ENCODE results near the gene ARID3A. TPM values are rescaled to one million over a fixed set of nuclear protein-coding genes. Genes with fewer than 3 reads are reported as not detected.
"Not testable (repeated sequence)": the region's sequence is repeated elsewhere in the genome, so short reads cannot be mapped to it uniquely, and the experiment has no call there.

The ARID3A gene
- total RNA-seq, 1 donor from 2014 or later = 83.0 TPM

GRCh38 chr19:954272-954671 lies 28.4 kb downstream of the ARID3A start:
- DNase-seq (ENCODE audit: extremely low spot score, unreplicated experiment) = no peak
- Mint-ChIP-seq H3K4me3 (peak overlapping the region; percentile 76), H3K36me3 (peaks cover 3% of the 10 kb centered on the region), H3K9me3 (no peaks in the 10 kb centered on the region), H3K27ac (peak overlapping the region; percentile 93), H3K4me1 (ENCODE audit: unreplicated experiment) (peaks cover 16% of the 10 kb centered on the region), H3K27me3 (no peaks in the 10 kb centered on the region)
- TF ChIP-seq CTCF (conservative IDR thresholded peaks at IDR 0.05) = no peak

GRCh38 chr19:954672-955494 lies 29.0 kb downstream of the ARID3A start:
- peak overlapping the region; percentile 76 for H3K4me3 Mint-ChIP-seq
- H3K4me1 Mint-ChIP-seq (ENCODE audit: unreplicated experiment) = peaks cover 21% of the 10 kb centered on the region
- peaks cover 7% of the 10 kb centered on the region for H3K36me3 Mint-ChIP-seq
- no peak for DNase-seq (ENCODE audit: extremely low spot score, unreplicated experiment)
- no peaks in the 10 kb centered on the region for H3K9me3 Mint-ChIP-seq
- peak overlapping the region; percentile 93 for H3K27ac Mint-ChIP-seq
- TF ChIP-seq CTCF (conservative IDR thresholded peaks at IDR 0.05) = no peak
- no peaks in the 10 kb centered on the region for H3K27me3 Mint-ChIP-seq

- peak overlapping the region; percentile 90 for H3K27ac Mint-ChIP-seq
- no peaks in the 10 kb centered on the region for H3K27me3 Mint-ChIP-seq
- H3K9me3 Mint-ChIP-seq = no peaks in the 10 kb centered on the region
- DNase-seq (ENCODE audit: extremely low spot score, unreplicated experiment) = no peak
- peak overlapping the region; percentile 79 for H3K4me3 Mint-ChIP-seq
- H3K36me3 Mint-ChIP-seq = peaks cover 7% of the 10 kb centered on the region
- peaks cover 21% of the 10 kb centered on the region for H3K4me1 Mint-ChIP-seq (ENCODE audit: unreplicated experiment)
- no peak for TF ChIP-seq CTCF (conservative IDR thresholded peaks at IDR 0.05)
Measured at GRCh38 chr19:955803-956765, 30.2 kb downstream of the ARID3A start.

GRCh38 chr19:956766-957440 lies 31.1 kb downstream of the ARID3A start:
- peaks cover 22% of the 10 kb centered on the region for H3K4me1 Mint-ChIP-seq (ENCODE audit: unreplicated experiment)
- no peak for TF ChIP-seq CTCF (conservative IDR thresholded peaks at IDR 0.05)
- H3K36me3 Mint-ChIP-seq = peaks cover 7% of the 10 kb centered on the region
- no peaks in the 10 kb centered on the region for H3K9me3 Mint-ChIP-seq
- H3K27me3 Mint-ChIP-seq = no peaks in the 10 kb centered on the region
- DNase-seq (ENCODE audit: extremely low spot score, unreplicated experiment) = no peak
- H3K27ac Mint-ChIP-seq = peak overlapping the region; percentile 90
- peak overlapping the region; percentile 52 for H3K4me3 Mint-ChIP-seq

- H3K27me3 Mint-ChIP-seq; DNase-seq (ENCODE audit: extremely low spot score, unreplicated experiment); H3K9me3 Mint-ChIP-seq; H3K36me3 Mint-ChIP-seq: not testable (repeated sequence)
- Mint-ChIP-seq H3K4me1 (ENCODE audit: unreplicated experiment) (peaks cover 26% of the 10 kb centered on the region), H3K27ac (peak overlapping the region; percentile 90), H3K4me3 (peak overlapping the region; percentile 52)
Measured at GRCh38 chr19:957578-957977, 31.7 kb downstream of the ARID3A start.

Data from type B pancreatic cell (in vitro differentiated cells).